Measurements from ENCODE around the gene FKTN.

FKTN gene

DNA sequence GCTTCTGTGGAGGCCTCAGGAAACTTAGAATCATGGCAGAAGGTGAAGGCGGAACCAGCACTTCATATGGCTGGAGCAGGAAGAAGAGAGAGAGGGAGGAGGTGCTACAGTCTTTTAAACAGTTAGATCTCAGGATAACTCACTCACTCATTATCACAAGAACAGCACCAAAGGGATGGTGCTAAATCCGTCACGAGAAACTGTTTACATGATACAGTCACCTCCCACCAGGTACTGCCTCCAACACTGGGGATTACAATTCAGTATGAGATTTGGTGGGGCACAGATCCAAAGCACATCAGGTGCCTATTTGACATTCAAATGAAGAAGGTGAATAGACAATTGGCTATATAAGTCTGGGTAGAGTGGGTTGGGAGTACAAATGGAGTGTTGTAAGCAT lies 35.2 kb downstream of the FKTN start:
- TF ChIP-seq, protein P1, sequence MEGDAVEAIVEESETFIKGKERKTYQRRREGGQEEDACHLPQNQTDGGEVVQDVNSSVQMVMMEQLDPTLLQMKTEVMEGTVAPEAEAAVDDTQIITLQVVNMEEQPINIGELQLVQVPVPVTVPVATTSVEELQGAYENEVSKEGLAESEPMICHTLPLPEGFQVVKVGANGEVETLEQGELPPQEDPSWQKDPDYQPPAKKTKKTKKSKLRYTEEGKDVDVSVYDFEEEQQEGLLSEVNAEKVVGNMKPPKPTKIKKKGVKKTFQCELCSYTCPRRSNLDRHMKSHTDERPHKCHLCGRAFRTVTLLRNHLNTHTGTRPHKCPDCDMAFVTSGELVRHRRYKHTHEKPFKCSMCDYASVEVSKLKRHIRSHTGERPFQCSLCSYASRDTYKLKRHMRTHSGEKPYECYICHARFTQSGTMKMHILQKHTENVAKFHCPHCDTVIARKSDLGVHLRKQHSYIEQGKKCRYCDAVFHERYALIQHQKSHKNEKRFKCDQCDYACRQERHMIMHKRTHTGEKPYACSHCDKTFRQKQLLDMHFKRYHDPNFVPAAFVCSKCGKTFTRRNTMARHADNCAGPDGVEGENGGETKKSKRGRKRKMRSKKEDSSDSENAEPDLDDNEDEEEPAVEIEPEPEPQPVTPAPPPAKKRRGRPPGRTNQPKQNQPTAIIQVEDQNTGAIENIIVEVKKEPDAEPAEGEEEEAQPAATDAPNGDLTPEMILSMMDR (conservative IDR thresholded peaks at IDR 0.05; ENCODE audit: low read depth, low read length), result no peak
- H3K4me3 ChIP-seq (ENCODE audit: low read depth, low read length), result no peak overlapping the region
- no peak for DNase-seq (ENCODE audit: low read depth)

DNA sequence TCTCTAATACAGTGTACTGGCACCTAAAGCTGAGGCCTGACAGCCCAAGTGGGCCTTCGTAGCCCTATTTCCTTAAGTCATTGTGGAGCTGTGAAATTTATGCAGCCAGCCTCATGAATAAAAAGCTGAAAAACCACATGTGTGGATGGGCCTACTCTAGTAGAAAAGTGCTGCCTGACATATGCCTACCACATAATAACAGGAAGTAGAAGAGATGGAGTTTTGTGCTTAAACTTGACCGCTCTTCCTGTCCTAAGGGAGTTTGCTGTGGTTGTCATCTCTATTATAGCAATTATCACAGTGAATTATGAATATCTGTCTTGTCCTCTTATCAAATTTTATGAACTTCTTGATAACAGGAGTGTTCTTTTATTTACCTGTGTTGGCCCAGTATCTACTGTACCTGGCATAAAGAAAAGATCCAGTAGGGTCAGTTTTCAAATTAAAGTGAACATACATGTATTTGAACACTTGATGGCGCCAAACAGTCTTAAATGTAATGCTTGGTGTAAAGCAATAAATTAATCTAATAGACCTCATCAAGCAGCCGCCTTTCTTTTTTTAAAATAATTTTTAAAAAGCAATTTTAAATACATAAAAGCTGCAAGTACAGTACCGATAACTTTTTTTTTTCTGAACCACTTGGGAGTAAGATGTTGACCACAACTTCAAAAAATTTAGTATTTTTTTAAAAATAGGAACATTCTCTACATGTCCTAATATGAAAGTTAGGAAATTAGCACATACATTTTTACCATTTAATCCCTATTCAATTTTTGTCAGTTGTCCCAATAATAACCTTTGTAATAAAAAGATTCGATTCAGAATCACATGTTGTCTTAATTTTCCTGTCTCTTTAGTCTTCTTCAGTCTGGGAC lies 51.0 kb downstream of the FKTN start:
- TF ChIP-seq, protein P1 (conservative IDR thresholded peaks at IDR 0.05; ENCODE audit: low read depth, low read length), result peak; percentile 45
- DNase-seq (ENCODE audit: low read depth), result peak; percentile 74
- no peak overlapping the region for H3K4me3 ChIP-seq (ENCODE audit: low read depth, low read length)

DNA sequence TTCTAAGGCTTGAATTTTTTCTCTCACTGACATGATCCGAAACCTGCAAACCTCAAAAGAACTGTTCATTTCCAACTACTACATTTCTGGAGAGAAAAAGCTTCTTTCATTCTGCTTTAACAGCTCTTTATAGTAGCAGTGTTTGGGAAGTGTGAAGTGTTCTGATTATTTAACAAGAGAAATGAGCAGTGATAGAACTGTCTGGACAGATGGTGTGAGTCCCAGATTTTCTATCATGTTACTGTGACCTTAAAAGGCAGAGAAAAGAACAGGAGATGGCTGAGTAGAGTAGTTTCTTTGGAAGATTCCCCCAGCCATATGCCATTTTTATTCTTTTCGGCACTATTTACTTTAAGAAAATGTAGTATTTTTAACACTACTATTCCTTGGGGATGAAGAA lies 63.1 kb downstream of the FKTN start:
- TF ChIP-seq, protein P1 (conservative IDR thresholded peaks at IDR 0.05; ENCODE audit: low read depth, low read length), result no peak
- no peak for DNase-seq (ENCODE audit: low read depth)
- no peak overlapping the region for H3K4me3 ChIP-seq (ENCODE audit: low read depth, low read length)

DNA sequence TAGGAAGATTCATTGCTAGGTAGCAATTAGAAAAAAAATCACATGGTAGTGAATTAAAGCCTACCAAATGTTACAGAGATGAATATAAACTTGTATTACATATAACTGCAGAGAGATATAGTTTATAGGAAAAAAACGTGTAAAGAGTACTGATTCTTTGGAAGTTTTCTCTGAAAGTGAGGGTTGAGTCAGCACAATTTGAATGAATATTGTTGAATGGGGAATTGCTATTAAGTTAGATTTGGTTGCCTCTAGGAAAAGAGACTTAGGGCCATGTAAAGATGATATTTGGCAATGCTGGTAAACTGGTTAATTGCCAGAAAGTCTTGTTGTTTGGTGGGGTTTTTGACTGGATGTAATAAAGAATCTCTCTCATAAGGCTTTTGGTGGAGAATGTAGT lies 67.2 kb downstream of the FKTN start:
- TF ChIP-seq, protein P1 (conservative IDR thresholded peaks at IDR 0.05; ENCODE audit: low read depth, low read length), result no peak
- DNase-seq (ENCODE audit: low read depth), result no peak
- H3K4me3 ChIP-seq (ENCODE audit: low read depth, low read length), result no peak overlapping the region

DNA sequence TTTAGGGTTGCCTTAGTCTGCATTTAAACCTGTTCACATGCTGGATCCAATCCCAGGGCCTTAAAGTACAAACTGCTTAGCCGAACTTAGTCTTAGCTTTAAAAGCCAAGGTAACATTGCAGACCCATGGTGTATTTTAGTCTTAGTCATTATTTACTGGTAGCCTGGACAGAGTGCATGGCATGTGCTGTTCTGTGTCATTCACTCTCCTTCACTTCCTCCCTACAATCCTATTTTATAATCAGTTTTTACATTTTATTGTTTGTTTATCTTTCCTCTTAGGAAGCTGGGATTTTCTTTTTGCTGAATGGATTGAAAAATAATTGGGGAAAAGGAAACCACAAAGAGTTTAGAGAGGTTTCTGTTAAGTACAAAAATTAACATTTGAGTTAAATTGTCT lies 74.9 kb downstream of the FKTN start:
- DNase-seq (ENCODE audit: low read depth), result no peak
- H3K4me3 ChIP-seq (ENCODE audit: low read depth, low read length), result no peak overlapping the region
- TF ChIP-seq, protein P1 (conservative IDR thresholded peaks at IDR 0.05; ENCODE audit: low read depth, low read length), result no peak

DNA sequence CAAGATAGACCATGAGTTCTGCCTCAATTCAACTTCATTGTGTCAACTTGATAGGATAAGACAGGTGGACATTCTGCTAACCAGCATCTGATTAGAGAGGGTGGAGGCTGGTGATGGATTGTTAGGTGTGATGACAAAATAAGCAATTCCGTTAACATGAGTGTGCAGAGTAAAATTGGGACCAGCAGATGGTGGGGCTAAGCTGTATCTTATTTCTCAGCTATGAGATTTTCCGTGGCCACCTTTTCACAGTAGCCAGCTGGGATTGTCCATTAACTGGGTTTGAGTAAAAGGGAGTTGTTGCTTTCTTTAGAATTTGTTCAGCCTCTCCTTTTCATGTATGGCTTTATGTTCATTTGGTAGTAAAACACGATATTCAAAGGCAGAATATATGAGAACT lies 75.5 kb downstream of the FKTN start:
- TF ChIP-seq, protein P1 (conservative IDR thresholded peaks at IDR 0.05; ENCODE audit: low read depth, low read length), result no peak
- no peak for DNase-seq (ENCODE audit: low read depth)
- H3K4me3 ChIP-seq (ENCODE audit: low read depth, low read length), result no peak overlapping the region

DNA sequence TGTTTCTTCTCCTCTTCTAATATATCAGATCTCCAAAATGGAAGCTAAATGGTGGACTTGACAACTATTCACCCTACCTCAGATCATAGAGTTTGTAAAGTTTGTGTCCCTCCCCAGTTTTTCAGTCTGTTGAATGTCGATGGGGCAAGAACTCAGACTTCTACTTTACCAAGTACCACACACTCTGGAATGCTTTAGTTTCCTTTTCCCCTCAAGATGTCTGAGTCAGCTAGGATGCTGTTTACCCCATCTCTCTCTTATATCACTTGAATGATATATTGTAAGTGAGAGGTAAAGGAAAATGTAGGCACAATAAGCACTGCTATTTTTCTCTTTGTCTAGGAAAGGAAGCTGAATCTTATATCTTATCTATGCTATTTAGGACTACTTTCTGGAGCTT lies 78.4 kb downstream of the FKTN start:
- no peak overlapping the region for H3K4me3 ChIP-seq (ENCODE audit: low read depth, low read length)
- TF ChIP-seq, protein P1 (conservative IDR thresholded peaks at IDR 0.05; ENCODE audit: low read depth, low read length), result no peak
- DNase-seq (ENCODE audit: low read depth), result no peak

Measured in choroid plexus epithelial cell (primary cell).